Left ventricle myocardium superior (tissue), 1 donor: ENCODE results near the gene GPR26. TPM values are rescaled to one million over a fixed set of nuclear protein-coding genes. Genes with fewer than 3 reads are reported as not detected.

Experiments
- ATAC-seq: fragments of 200-7000 bp; cut with Tn5 transposase; one replicate; pipeline ENCODE4 v1.9.1; 2020; ENCODE audit warnings: mild to moderate bottlenecking, moderate library complexity
- DNase-seq: peaks from one replicate; pipeline ENCODE4 v3.0.0-alpha.2; 2020
- intact Hi-C: fragments of 100-400 bp; cut with micrococcal nuclease; formaldehyde crosslinking; loops from one replicate; pipeline ENCODE4 v1.11.0; 2022
- long read RNA-seq: library from polyadenylated mRNA; unstranded; transcript quantifications from one replicate; pipeline ENCODE4 v2.0.0, GENCODE V29; 2021
- total RNA-seq: library from RNA; stranded (reverse); fragmentation: NEBNext Ultra II Directional; extraction: Animal tissue kit (Norgen Biotek cat#: 25700); gene quantifications from one replicate; pipeline ENCODE4 v1.2.1, GENCODE V29; 2021
- donor health status: DM: no; HTN: yes; CAD: no; lungs with severe emphysema.

The GPR26 gene, protein sequence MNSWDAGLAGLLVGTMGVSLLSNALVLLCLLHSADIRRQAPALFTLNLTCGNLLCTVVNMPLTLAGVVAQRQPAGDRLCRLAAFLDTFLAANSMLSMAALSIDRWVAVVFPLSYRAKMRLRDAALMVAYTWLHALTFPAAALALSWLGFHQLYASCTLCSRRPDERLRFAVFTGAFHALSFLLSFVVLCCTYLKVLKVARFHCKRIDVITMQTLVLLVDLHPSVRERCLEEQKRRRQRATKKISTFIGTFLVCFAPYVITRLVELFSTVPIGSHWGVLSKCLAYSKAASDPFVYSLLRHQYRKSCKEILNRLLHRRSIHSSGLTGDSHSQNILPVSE
- total RNA-seq: not detected
- long read RNA-seq: 0 reads

DNA sequence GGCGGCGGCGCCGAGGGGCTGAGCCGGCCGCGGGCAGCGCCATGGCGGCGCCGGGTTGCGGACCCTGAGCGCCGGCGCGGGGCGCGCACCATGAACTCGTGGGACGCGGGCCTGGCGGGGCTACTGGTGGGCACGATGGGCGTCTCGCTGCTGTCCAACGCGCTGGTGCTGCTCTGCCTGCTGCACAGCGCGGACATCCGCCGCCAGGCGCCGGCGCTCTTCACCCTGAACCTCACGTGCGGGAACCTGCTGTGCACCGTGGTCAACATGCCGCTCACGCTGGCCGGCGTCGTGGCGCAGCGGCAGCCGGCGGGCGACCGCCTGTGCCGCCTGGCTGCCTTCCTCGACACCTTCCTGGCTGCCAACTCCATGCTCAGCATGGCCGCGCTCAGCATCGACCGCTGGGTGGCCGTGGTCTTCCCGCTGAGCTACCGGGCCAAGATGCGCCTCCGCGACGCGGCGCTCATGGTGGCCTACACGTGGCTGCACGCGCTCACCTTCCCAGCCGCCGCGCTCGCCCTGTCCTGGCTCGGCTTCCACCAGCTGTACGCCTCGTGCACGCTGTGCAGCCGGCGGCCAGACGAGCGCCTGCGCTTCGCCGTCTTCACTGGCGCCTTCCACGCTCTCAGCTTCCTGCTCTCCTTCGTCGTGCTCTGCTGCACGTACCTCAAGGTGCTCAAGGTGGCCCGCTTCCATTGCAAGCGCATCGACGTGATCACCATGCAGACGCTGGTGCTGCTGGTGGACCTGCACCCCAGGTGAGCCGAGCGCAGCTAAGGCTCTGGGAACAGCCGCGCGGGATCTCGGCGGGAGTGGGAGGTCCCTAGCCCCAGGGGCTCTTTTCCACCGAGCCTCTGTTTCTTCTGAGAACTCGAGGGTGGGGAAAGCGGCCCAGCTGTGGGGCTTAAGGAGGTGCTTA lies at the start of gene GPR26:
Gene GPR26 (plus strand): TSS at position 38 of the 919 bp plus-strand sequence. CDS start 53 bp downstream, at position 91.
- no peak for DNase-seq
- intact Hi-C loops: no loop called here
- no peak for ATAC-seq

DNA sequence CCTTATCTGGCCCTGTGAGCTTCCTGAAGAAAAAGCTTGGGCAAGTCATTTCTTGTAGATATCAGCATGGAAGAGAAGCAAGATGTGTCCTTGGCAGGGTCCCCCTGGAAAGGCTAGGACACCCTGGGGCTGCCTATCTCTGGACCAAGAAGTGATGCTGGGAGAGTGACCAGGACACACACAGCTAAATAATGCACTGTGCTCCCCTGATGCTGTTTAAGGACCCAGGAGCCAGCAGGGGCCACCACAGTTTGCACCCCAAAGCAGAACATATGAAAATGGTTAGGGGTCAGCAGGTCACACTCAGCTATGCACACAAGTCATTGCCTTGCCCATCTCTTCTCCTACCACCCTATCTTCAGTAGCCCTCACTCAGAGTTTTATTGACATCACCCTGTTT lies 47.9 kb upstream of the GPR26 start:
- intact Hi-C loops: no loop called here
- ATAC-seq: no peak
- no peak for DNase-seq

DNA sequence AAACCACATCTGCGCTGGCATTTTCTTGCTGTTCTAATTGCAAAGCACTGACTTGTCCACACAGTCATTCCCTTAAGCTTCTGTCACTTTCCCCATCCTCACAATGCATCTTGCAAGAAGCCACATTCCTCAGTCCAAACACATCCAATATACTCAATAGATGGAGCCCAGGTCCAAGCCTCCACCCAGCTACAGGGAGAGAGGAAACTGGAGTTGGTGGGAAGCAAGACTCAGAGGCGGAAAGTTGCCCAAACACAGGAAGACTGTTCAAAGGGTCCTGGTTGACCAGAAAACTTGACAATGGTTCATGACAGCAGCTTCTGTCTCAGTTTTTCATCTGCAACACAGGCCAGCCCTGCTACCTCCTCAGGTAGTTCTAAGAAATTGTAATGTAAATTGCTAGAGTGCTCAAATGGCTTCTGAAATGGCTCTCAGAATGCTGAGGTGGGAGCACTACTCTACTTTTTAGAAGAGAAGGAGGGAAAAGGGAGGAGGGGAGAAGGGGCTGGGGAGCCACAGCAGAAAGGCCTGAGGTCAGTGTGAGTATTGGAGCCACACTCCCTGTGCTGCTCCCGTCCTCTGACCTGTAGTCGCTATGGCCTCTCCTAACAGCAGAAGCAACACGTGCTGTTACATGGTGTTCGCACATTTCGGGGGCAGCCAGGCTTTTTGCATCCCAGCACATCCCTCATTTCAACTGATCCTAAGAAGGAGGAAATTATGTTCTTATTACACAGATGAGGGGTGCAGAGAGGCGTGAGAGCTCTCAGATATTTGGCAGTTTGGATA lies 46.9 kb upstream of the GPR26 start:
- intact Hi-C loops: no loop called here
- DNase-seq (no peak), ATAC-seq (no peak)

DNA sequence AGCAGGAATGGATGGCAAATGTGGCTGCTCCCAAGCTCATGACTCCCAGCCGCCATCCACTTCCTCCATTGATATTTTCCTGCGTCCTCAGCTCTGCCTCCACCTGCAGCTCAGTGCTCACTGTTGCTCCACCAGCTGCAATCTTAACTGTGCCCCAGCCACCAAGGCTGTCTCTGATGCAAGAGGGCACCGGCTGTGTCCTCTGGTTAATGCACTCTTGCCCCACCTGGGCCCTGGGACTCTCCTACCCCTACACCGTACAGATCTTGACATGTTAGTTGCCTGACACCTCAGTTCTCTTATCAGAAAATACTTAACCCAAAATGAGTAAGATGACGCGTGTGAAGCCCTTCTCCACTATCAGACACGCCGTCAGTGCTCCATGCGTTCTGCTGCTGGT lies 45.5 kb upstream of the GPR26 start:
- intact Hi-C loops: no loop called here
- no peak for ATAC-seq
- DNase-seq: no peak

DNA sequence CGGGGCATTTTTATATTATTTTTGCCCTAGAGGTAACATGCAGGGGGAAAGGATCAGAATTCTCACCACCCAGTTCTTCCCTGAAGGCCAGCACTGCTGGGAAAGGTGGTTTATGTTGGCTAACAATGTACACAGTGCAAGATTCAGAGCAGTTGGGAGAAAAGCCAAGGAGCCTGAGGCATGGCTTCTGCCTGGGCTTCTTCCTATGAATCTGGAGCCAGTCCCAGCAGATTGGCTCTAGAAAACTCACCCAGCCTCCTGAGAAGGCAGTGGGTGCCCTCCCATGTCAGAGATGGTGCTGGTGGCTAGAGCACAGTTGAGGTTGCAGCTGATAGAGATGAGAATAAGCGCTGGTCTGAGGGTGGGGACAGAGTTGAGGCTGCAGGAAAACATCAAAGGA lies 44.7 kb upstream of the GPR26 start:
- ATAC-seq: no peak

DNA sequence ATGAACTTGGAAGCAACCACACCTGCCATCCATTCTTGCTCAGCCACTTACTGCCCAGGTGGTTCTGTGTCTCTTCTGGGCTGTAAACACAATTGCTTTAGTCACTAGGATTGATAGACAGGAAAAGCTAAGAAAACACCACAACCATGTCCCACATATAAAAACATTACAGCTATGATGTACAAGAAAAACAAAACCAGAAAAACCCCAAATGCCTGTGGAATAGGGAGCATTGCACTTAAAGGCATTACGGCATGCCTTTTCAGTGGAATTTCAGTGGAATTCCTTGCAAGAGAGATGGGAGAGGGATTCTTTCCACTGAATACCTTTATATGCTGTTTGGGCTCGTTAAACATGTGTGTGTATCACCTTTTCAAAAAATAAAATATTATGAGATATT lies 44.2 kb upstream of the GPR26 start:
- ATAC-seq (no peak), DNase-seq (no peak)
- intact Hi-C loops: no loop called here

More for the DNA sequence above, 44.7 kb upstream of the GPR26 start:
- DNase-seq: no peak
- intact Hi-C loops: no loop called here

DNA sequence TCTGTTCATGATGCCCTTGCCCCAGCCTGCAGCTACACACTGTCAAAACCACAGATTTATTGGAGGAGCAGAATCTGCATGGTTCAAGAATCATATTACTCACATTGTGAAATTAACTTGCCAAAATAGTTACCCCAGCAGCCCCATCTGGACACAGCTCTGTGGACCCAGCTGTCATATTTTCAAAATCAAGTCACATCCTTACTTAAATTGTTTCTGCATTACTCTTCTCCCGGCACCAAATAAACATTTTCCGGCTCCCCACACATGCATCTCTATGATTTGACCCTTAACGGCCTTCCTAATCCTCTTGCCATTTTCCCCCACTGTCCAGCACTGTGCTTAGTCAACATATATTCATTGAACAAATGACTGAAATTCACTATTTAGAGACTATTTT lies 43.8 kb upstream of the GPR26 start:
- no peak for ATAC-seq

DNA sequence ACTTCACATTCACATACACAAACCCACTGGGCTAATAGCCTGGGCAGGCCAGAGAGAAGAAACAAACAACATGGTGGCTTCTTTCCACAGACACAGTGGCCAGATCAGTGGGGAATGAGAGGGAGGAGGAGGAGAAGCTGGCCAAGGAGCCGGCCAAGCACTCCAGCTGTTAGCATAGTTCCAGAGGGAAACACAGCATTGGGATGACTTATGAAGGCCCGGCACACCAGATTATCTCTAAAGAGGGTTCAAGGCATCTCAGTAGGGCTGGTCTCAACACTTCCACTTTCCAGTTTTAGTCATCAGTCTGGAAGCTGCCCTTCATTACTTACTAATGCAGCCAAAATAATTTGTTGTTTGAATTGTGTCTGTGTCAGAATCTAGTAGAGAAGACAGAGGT lies 42.1 kb upstream of the GPR26 start:
- ATAC-seq (no peak), DNase-seq (no peak)
- intact Hi-C loops: no loop called here

More for the DNA sequence above, 43.8 kb upstream of the GPR26 start:
- DNase-seq: no peak
- intact Hi-C loops: no loop called here

DNA sequence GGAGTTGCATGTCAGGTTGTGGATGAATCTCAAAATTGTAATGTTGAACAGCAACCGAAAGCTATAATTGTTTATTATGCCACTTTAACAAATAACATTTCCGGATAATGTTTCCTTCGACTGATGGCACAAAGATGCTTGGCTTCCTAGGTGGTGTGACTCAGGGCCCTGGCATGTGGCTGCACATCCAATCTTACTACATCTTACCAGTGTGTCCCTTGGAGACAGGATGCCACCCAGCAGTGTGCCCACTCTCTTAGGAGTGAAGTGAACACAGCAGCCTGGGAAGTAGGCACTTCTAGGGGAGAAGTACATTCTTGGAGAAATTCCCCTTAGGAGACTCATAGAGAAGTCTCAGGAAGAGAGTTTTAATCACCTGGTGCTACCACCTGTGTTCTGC lies 33.0 kb upstream of the GPR26 start:
- ATAC-seq: no peak
- no peak for DNase-seq
- intact Hi-C loops: no loop called here

DNA sequence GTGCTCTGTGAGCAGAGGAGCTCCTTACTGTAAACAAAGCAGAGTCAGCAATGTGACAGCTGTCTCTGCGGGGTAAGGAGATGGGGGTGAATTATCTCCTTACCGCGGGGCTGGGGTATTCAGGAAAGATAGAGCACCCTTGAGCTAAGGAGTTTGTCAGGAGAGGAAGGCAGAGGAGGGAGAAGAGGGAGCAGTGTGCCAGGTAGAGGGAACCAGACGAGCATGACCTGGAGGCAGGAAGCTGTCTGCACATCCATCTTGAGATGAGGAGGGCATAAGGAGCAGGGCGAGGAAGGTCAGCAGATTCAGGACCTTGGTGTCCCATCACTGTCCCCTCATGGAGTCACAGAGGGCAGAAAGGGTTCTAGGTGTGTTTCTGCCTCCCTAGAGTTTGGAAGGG lies 32.5 kb upstream of the GPR26 start:
- DNase-seq: no peak
- intact Hi-C loops: no loop called here
- no peak for ATAC-seq

DNA sequence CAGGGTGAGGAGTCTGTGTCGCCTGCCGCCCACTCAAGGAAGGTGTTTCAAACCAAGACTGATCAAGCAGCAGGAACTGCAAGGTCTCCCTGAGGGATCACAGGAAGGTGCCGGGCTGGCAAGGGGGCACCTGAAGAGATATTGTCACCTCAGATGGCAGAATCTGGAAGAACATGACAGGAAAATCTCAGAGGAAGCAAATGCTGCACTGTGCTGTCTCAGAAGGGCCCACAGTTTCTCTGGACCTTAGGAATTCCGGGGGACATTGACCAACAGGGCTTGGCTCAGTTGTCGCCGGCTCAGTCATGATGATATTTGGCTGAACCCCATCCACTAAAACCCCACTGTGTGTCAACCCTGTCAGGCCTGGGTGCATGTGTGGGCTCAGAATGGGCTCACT lies 31.9 kb upstream of the GPR26 start:
- ATAC-seq: no peak
- DNase-seq: no peak
- intact Hi-C loops: no loop called here

DNA sequence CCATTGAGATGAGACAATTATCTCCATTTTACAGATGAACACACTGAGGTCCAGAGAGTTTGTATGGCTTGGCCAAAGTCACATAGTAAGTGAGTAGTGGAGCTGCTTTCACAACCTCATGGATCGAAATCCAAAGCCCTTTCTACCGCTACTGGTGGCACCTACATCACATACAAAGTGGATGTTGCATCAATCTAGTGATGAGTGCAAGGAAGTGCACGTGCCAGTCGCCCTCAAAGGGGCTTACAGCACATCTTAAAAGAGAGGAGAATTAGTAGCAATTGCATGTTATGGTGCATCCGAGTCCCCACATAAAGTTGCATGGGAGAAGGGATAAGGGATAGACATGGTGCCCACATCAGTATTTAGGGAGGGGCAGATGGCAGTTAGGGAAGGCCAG lies 31.0 kb upstream of the GPR26 start:
- ATAC-seq: no peak
- intact Hi-C loops: no loop called here
- no peak for DNase-seq

DNA sequence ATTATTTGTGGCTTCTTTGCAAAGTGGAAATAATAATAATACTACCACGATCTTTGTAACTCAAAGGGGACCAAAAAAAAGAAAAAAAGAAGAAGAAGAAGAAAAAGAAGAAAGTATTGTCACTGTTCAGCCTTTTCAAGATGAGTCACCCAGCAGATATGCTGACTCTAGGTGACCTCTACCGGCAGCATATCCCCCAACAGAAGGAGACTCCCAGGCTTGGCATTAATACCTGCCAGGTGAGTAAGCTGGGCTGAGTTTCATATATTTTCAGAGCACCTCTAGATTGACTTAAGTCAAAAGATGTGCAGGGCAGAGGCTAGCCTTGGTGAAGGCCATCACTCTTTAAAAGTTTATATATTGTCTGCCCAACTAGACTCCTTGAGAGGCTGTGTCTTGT lies 30.4 kb upstream of the GPR26 start:
- DNase-seq: no peak
- ATAC-seq: no peak
- intact Hi-C loops: no loop called here

DNA sequence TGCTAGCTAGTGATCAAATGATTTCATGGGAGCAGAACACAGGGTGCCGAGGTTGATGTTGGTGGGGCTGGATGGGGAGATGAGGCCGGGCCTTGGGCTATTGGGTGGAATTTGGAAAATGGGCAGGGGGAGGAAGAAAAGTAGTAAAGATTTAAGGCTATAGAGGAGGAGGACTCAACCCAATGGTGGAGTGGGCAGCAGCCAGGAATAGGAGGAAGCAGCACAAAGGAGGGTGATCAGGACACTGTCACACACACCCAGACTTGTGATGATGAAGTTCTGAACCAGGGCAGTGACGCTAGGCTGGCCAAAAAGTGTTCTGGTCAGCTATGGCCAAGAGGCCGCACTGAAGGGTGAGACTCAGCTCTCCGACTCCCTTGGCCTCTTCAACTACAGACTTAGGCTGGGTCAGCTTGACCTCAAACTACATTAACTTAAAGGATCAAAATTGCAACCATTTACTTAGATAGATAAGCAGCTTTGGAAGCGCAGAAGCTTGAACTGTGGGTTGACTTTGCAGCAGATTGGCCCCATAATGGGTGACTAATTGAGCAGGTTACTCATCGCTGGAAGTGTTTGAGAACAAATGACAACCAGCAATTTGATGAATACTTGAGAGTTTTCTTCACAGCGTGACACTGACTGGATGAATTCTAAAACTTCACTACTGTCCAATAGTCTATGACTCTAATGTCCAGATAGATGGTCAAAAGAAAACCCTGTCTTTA lies 29.4 kb upstream of the GPR26 start:
- intact Hi-C loops: no loop called here
- no peak for DNase-seq
- ATAC-seq: no peak

DNA sequence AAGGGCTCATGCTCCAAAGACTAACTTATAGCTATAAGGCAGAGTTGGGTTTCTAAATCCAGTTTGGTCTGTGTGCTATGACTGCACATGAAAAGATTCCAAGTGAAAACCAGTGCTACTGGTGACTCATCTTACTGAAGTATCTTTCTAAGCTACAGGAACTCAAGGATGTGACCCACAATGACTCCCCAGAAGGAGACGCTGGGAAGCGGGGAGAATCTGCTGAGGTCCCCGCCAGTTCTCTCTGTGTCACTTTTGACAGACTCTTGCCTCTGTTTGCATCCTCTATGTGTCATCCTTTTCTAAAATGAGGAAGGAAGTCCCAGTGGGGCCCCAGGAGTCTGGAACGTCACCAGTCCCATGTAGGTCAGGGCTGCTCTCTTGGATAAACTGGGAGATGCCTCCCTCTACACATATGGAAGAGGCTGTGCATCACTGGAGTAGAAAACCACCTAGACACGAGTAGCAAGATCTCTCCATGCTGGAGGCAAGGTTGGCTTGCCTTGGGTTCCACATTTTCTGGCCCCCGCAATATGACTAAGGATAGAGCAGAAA lies 28.8 kb upstream of the GPR26 start:
- DNase-seq (no peak), ATAC-seq (no peak)
- intact Hi-C loops: no loop called here

DNA sequence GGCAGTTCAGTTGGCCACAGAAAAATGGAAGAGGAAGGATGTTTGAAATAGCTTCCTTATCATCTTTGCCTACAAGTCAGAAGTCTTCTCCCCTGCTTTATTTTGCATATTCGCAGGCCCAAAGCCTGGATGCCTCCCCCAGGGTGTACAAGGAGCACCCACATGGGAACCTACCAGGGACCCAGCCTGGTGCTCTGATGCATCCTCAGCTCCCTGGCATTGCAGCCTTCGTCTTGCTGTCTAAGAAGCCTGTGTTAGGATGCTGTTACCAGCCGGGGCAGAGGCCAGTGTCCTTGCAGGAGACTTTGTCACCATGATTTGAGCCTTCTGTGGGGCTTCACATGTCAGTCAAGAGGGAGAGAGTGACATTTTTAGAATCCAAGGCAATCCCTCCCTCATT lies 27.0 kb upstream of the GPR26 start:
- ATAC-seq: no peak
- DNase-seq: no peak
- intact Hi-C loops: no loop called here

DNA sequence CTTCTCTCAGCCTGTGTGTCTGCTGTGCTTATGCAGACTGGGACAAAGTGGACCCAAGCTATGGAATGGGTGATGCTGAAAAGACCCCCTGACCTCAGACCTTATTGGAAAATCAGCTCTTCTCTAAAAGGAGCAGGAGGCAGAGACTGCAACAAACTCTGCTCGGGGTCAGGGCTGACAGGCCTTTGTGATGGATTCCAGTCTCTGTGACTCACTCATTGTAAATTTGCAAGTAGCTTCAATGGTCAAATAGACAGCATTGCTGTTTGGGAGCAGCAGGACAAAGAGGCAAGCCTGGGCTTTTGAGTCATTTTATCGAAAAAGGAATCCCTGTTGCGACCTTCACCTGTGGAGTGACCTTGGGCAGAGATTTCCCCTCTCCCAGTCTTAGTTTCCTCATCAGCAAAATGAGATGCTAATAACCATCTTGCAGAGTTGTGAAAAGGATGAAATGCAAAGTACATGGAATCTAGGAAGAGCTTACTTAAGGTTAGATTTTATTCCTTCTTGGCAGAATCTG lies 26.1 kb upstream of the GPR26 start:
- intact Hi-C loops: no loop called here
- ATAC-seq (no peak), DNase-seq (no peak)

DNA sequence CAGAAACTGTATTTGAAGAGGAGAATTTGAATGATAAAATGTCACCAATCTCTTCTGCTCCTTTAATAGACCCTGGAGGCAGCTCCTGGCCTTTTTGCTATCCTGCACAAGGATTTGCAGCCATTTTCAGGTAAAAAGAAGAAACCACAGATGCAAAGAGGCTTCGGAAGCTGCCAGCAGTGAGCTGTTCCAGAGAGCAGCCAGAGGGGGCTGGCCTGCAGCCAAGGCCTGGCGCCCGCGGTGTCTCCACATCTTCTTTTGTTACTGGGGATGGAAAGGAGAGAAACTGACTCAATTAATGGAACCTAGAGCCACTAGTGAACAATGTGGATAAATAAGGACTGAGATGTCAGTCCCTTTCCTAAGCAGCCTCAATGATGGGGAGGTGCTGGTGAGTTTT lies 23.9 kb upstream of the GPR26 start:
- ATAC-seq (no peak), DNase-seq (peak; percentile 39)
- intact Hi-C loops: no loop called here

DNA sequence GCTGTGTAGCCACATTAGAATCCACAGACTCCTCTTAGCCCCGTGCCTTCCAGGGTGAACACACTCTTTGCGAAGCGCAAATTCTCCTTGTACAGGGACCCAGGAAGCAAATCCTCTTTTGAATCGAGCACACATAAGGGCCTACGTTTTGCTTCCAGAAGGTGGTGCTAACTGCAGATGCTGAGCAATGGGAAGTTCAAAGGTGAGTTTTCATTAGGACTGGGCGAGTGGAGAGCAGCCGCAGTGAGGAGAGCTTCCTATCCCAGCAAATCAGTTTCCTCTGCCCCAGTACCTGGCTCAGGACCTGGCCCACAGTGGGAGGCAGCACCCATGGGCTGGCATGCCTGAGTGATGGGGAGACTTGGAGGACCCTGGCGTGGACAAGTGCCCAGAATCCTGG lies 23.5 kb upstream of the GPR26 start:
- ATAC-seq: no peak

More for the DNA sequence above, 23.5 kb upstream of the GPR26 start:
- intact Hi-C loops: no loop called here
- no peak for DNase-seq
